GM12878 (cell line): Measurements from ENCODE around the gene GRIK4. TPM values are rescaled to one million over a fixed set of nuclear protein-coding genes. Genes with fewer than 3 reads are reported as not detected.

Experiments
- ATAC-seq: fragments of 200-7000 bp; cut with Tn5 transposase; 3 replicates; pipeline ENCODE4 v1.9.1; 2020; ENCODE audit warnings: mild to moderate bottlenecking, moderate library complexity
- BruUV-seq: library from RNA; stranded (reverse); fragments of 400-500 nt; replicated peaks from 2 replicates; lab custom pipeline; 2021; lab: Mats Ljungman, UMichigan
- CTCF ChIA-PET: fragments of 300-600 bp; sonication (Branson Sonifier 250); formaldehyde crosslinking; extraction: SDS; loops from one replicate; lab custom pipeline; 2021; ENCODE audit warnings: inconsistent platforms; lab: Yijun Ruan, JAX
- POLR2A ChIA-PET: fragments of 350-600 bp; formaldehyde crosslinking; extraction: SDS; loops from one replicate; lab custom pipeline; 2021; ENCODE audit warnings: inconsistent platforms; lab: Charles Lee
- RAD21 ChIA-PET: fragments of 300-600 bp; sonication (Branson Sonifier 250); formaldehyde crosslinking; loops from one replicate; lab custom pipeline; 2023; ENCODE audit warnings: antibody characterized with exemption; ENCODE audit not compliant: unreplicated experiment; lab: Charles Lee
- SMC1A ChIA-PET: fragments of 300-600 bp; sonication (Branson Sonifier 250); formaldehyde crosslinking; loops from one replicate; lab custom pipeline; 2023; ENCODE audit not compliant: unreplicated experiment, uncharacterized antibody; lab: Charles Lee
- DNase-seq: peaks from one replicate; pipeline ENCODE4 v3.0.0-alpha.2; 2011; ENCODE audit warnings: low read depth, low spot score
- FAIRE-seq: peaks from 3 replicates; lab custom pipeline; 2011; peaks lifted over from hg19 to GRCh38; lab: Jason Lieb, UNC
- H2AFZ ChIP-seq: 2 replicates; pipeline ENCODE4 v1.6.0; 2011; ENCODE audit warnings: low read depth, low read length, control low read depth; ENCODE audit not compliant: control insufficient read depth
- H3K27ac ChIP-seq: 2 replicates; pipeline ENCODE4 v1.5.1; 2011; ENCODE audit warnings: control low read depth; ENCODE audit not compliant: control insufficient read depth, insufficient read depth
- H3K27me3 ChIP-seq, 2 experiments: replicated peaks in 1 of 2; 2 replicates each; pipeline versions ENCODE4 v1.6.0 to v1.6.1; 2011; ENCODE audit warnings: low read length in 1 of 2; ENCODE audit not compliant: control insufficient read depth in 2 of 2, insufficient read depth in 2 of 2
- H3K36me3 ChIP-seq, 2 experiments: 2 replicates each; pipeline ENCODE4 v1.5.1; 2011; ENCODE audit warnings: low read length in 1 of 2; ENCODE audit not compliant: control insufficient read depth in 2 of 2, insufficient read depth in 2 of 2
- H3K4me1 ChIP-seq: 2 replicates; pipeline ENCODE4 v1.6.1; 2011; ENCODE audit warnings: mild to moderate bottlenecking, low read length, moderate library complexity, mixed read lengths; ENCODE audit not compliant: control insufficient read depth, insufficient read depth
- H3K4me2 ChIP-seq: 2 replicates; pipeline ENCODE4 v1.6.0; 2011; ENCODE audit warnings: control low read depth; ENCODE audit not compliant: control insufficient read depth, insufficient read depth
- H3K4me3 ChIP-seq: fragments of 200-600 bp; sonication (generic); 2 replicates; pipeline ENCODE4 v1.5.1; 2016
- H3K79me2 ChIP-seq: 2 replicates; pipeline ENCODE4 v1.6.0; 2011; ENCODE audit warnings: low read length; ENCODE audit not compliant: control insufficient read depth, insufficient read depth
- H3K9ac ChIP-seq: 2 replicates; pipeline ENCODE4 v1.8.0; 2011; ENCODE audit warnings: low read length, control low read depth, mixed read lengths; ENCODE audit not compliant: control insufficient read depth, insufficient read depth
- H3K9me3 ChIP-seq: replicated peaks from 3 replicates; pipeline ENCODE4 v1.5.1; 2011; ENCODE audit warnings: mild to moderate bottlenecking, low read length; ENCODE audit not compliant: control insufficient read depth, insufficient read depth
- H4K20me1 ChIP-seq: 2 replicates; pipeline ENCODE4 v1.6.0; 2011; ENCODE audit not compliant: control insufficient read depth, insufficient read depth
- E2F4 ChIP-seq: IDR thresholded peaks from 2 replicates; pipeline ENCODE4 v1.6.1; 2012; ENCODE audit warnings: low read depth, low read length, improper control_type of control experiment
- ETV6 ChIP-seq, 2 experiments: fragments of 450-650 bp in 1 of 2; IDR thresholded peaks in 1 of 2; conservative IDR thresholded peaks in 1 of 2; 2 replicates each; pipeline ENCODE4 v1.6.1; 2014; ENCODE audit warnings: antibody characterized with exemption in 1 of 2, borderline replicate concordance in 1 of 2, low read depth in 1 of 2, mild to moderate bottlenecking in 1 of 2, moderate library complexity in 1 of 2
- PKNOX1 ChIP-seq: fragments of 450-650 bp; IDR thresholded peaks from 2 replicates; pipeline ENCODE4 v1.6.1; 2016; ENCODE audit warnings: mild to moderate bottlenecking
- PML ChIP-seq: IDR thresholded peaks from 2 replicates; pipeline ENCODE4 v1.6.1; 2012; ENCODE audit warnings: low read length, inconsistent platforms
- SIN3A ChIP-seq: IDR thresholded peaks from 2 replicates; pipeline ENCODE4 v1.6.1; 2012; ENCODE audit warnings: low read depth, low read length, improper control_type of control experiment
- TCF12 ChIP-seq: IDR thresholded peaks from 2 replicates; pipeline ENCODE4 v1.6.1; 2011; ENCODE audit warnings: low read depth, mild to moderate bottlenecking, low read length
- ZNF687 ChIP-seq: fragments of 450-650 bp; IDR thresholded peaks from 2 replicates; pipeline ENCODE4 v1.6.1; 2017; ENCODE audit warnings: mild to moderate bottlenecking, moderate library complexity
- ZSCAN29 ChIP-seq: fragments of 450-650 bp; IDR thresholded peaks from 2 replicates; pipeline ENCODE4 v1.6.1; 2017; ENCODE audit warnings: mild to moderate bottlenecking, moderate library complexity
- ZZZ3 ChIP-seq: IDR thresholded peaks from 2 replicates; pipeline ENCODE4 v1.6.1; 2011; ENCODE audit warnings: low read depth; ENCODE audit not compliant: control insufficient read depth, insufficient read length
- WGBS: methylation state at CpG from one replicate; pipeline ENCODE4 v1.1.6; 2016; ENCODE audit warnings: low lambda C conversion rate; ENCODE audit not compliant: insufficient replicate concordance, insufficient coverage; ENCODE audit errors: missing lambda C conversion rate; 5-methylcytosine and 5-hydroxymethylcytosine counted together
- in situ Hi-C: fragments of 300-500 bp; cut with MboI; formaldehyde crosslinking; loops from 9 replicates; pipeline ENCODE4 v1.14.3; 2018; ENCODE audit warnings: mixed read lengths
- intact Hi-C: fragments of 100-400 bp; cut with micrococcal nuclease; formaldehyde crosslinking; loops from one replicate; pipeline ENCODE4 v1.14.2; 2022; ENCODE audit not compliant: unreplicated experiment
- polyA plus RNA-seq, 11 experiments: library from polyadenylated mRNA; depleted of rRNA in 4 of 11; unstranded in 6 of 11; stranded (reverse) in 5 of 11; fragments of >200 nt; fragmentation: Nextera tagmentation in 4 of 11; fragmentation: Illumina TruSeq in 1 of 11; extraction: Ambion mirVana in 4 of 11; extraction: Trizol in 1 of 11; gene quantifications; 1 replicate in 1 of 11; 2 replicates in 10 of 11; pipeline versions ENCODE4 v1.2.1 to v1.2.3, GENCODE V29; 2011 to 2016; ENCODE audit warnings: inconsistent platforms in 2 of 11, missing spikeins in 2 of 11, low read depth in 1 of 11
- total RNA-seq, 4 experiments: library from RNA; depleted of rRNA in 3 of 4; stranded (reverse); fragments of >200 nt in 3 of 4; fragmentation: Illumina TruSeq in 1 of 4; extraction: Trizol in 1 of 4; gene quantifications; 2 replicates each; pipeline versions ENCODE4 v1.2.1 to v1.2.3, GENCODE V29; 2013 to 2021

GRIK4 gene
- total and polyA plus RNA-seq, 10 of the 15 experiments (the other 5 are each of a cell fraction or from before 2014, with no cell fraction given), result 0.33 to 3.6 (median 0.72) TPM

- Histone ChIP-seq H3K9me3 (peaks cover 9% of the 10 kb centered on the region; the same call in 2 of the 3 replicates), H4K20me1 (no peaks in the 10 kb centered on the region), H3K79me2 (no peaks in the 10 kb centered on the region), H2AFZ (no peak overlapping the region), H3K36me3 (peaks cover 0 to 9% of the 10 kb centered on the region in 2 experiments; a peak in 2 of 4 replicates), H3K27ac (peak overlapping the region; percentile 75), H3K4me2 (peak overlapping the region; percentile 46), H3K4me1 (peaks cover 39% of the 10 kb centered on the region), H3K4me3 (no peak overlapping the region), H3K27me3 (no peaks in the 10 kb centered on the region), H3K9ac (no peak overlapping the region)
- TF ChIP-seq SIN3A, result no peak
- 0 out of 2 replicates have a peak, but pooled peaks have one; percentile 6 for TF ChIP-seq PML
- DNase-seq, result no peak
- WGBS, result 95% methylated on average over 4 of the region's 4 CpGs
- FAIRE-seq, result no peak
- peak; percentile 39 for ATAC-seq
- RAD21 ChIA-PET, result interaction anchor here (0.6 to 1.6 kb wide), 5 partner anchors 10 to 223 kb away, joined by 3 to 6 read pairs (median 3); no protein-coding TSS in a partner anchor
- POLR2A ChIA-PET, result interaction anchor here (0.6 to 1.9 kb wide), 4 partner anchors 20 to 222 kb away, joined by 3 to 4 read pairs (median 4); no protein-coding TSS in a partner anchor
- CTCF ChIA-PET, result interaction anchor here (0.9 to 5.9 kb wide), 10 partner anchors 8 to 225 kb away, joined by 3 to 57 read pairs (median 6); no protein-coding TSS in a partner anchor
- BruUV-seq, result no TSS peak
- SMC1A ChIA-PET, result interaction anchor here (1.0 to 6.8 kb wide), 11 partner anchors 10 to 223 kb away, joined by 3 to 50 read pairs (median 4); no protein-coding TSS in a partner anchor
- intact Hi-C loops, result no loop called here
- in situ Hi-C loops, result no loop called here
Measured at GRCh38 chr11:120704256-120704750, 192.8 kb downstream of the GRIK4 start.

GRCh38 chr11:120706257-120706656 is 194.7 kb downstream of the GRIK4 start:
- Histone ChIP-seq H3K4me1 (peaks cover 57% of the 10 kb centered on the region), H3K9me3 (peaks cover 9% of the 10 kb centered on the region; the same call in 2 of the 3 replicates), H4K20me1 (no peaks in the 10 kb centered on the region), H3K4me3 (no peak overlapping the region), H3K9ac (no peak overlapping the region), H3K27me3 (no peaks in the 10 kb centered on the region), H3K4me2 (no peak overlapping the region), H3K36me3 (peaks cover 0 to 9% of the 10 kb centered on the region in 2 experiments; a peak in 2 of 4 replicates), H3K27ac (no peak overlapping the region), H2AFZ (no peak overlapping the region), H3K79me2 (no peaks in the 10 kb centered on the region)
- ATAC-seq (no peak), FAIRE-seq (no peak), DNase-seq (no peak)
- TF ChIP-seq ZSCAN29 (no peak), ZZZ3 (no peak), ZNF687 (no peak), ETV6 (conservative IDR thresholded peaks at IDR 0.05 in 1 of 2, IDR thresholded peaks at IDR 0.05 in 1 of 2; ENCODE audit: borderline replicate concordance in 1 of 2, low read depth in 1 of 2) (no peak), E2F4 (no peak), PKNOX1 (no peak), TCF12 (no peak)
- in situ Hi-C loops (no loop called here), intact Hi-C loops (no loop called here)
- CTCF ChIA-PET, result interaction anchor here (1.9 to 5.9 kb wide), 3 partner anchors 9 to 96 kb away, joined by 5 to 57 read pairs (median 42); no protein-coding TSS in a partner anchor
- BruUV-seq, result no TSS peak
- POLR2A ChIA-PET, result no interaction called here
- RAD21 ChIA-PET, result no interaction called here
- SMC1A ChIA-PET, result interaction anchor here (0.7 to 6.8 kb wide), 4 partner anchors 8 to 95 kb away, joined by 3 to 50 read pairs (median 6); no protein-coding TSS in a partner anchor
- WGBS, result 74% methylated on average over 5 of the region's 5 CpGs
